Measurements from ENCODE around the gene SLC1A2. TPM values are rescaled to one million over a fixed set of nuclear protein-coding genes. Genes with fewer than 3 reads are reported as not detected.

SLC1A2 gene
- total RNA-seq, 1 experiment from 2014 or later, result 0.50 TPM

DNA sequence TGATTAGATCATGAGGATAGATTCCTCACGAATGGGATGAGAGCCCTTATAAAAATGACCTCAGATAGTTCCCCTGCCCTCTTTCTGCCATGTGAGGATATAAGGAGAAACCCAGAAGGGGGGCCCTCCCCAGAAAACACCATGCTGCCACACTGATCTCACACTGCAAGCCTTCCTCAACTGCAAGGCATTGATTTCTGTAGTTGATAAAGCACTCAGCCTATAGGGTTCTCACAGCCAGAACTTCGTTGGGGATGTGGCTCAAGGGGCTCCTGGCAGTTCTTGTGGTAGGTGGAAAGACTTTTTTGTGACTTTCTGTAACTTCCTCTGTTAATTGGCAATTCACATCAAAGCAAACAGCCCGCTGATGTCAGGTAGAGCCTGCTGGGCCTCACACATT, 171.5 kb downstream of the SLC1A2 start:
- no peak for DNase-seq
- no peak overlapping the region for H3K14ac ChIP-seq (ENCODE audit: insufficient read depth, low read length)
- H3K27ac Mint-ChIP-seq, result no peak overlapping the region
- no peak overlapping the region for H4K8ac ChIP-seq (replicated peaks; ENCODE audit: insufficient read length, low read depth, low read length)
- no peak overlapping the region for H3K56ac ChIP-seq (ENCODE audit: insufficient read length, low read depth, low read length)
- no peak overlapping the region for H3K18ac ChIP-seq (ENCODE audit: insufficient read length, low read depth, low read length)
- no peak overlapping the region for H4K91ac ChIP-seq (ENCODE audit: insufficient read length, low read depth, low read length)
- no CpG with 5 or more reads among the region's 3 CpGs for WGBS (ENCODE audit: extremely low coverage, insufficient read length, low lambda C conversion rate)
- H2BK12ac ChIP-seq (ENCODE audit: insufficient read length, low read depth, low read length), result no peak overlapping the region
- no peak overlapping the region for H3K4me3 Mint-ChIP-seq
- no peak overlapping the region for H3K4me2 ChIP-seq (ENCODE audit: insufficient read depth, insufficient read length, low read length)
- no peak overlapping the region for H2AK5ac ChIP-seq (ENCODE audit: insufficient read length, low read length)
- no peaks in the 10 kb centered on the region for H3K27me3 Mint-ChIP-seq (ENCODE audit: low read depth)
- no peaks in the 10 kb centered on the region for H3K4me1 Mint-ChIP-seq
- no peak overlapping the region for H3T11ph ChIP-seq (ENCODE audit: low read length)
- no peak overlapping the region for H3K27ac ChIP-seq (ENCODE audit: insufficient read length, low read depth, low read length)
- no peaks in the 10 kb centered on the region for H3K9me3 ChIP-seq (ENCODE audit: control insufficient read depth, low read depth, low read length)
- no peak overlapping the region for H2BK5ac ChIP-seq (ENCODE audit: insufficient read length, low read length)
- H2BK15ac ChIP-seq (ENCODE audit: low read depth, low read length), result no peak overlapping the region
- H3K79me1 ChIP-seq (ENCODE audit: insufficient read depth, low read depth, low read length, poor library complexity, severe bottlenecking), result no peaks in the 10 kb centered on the region
- H3K27me3 ChIP-seq (ENCODE audit: insufficient read depth, low read length), result no peaks in the 10 kb centered on the region
- TF ChIP-seq, protein P1, sequence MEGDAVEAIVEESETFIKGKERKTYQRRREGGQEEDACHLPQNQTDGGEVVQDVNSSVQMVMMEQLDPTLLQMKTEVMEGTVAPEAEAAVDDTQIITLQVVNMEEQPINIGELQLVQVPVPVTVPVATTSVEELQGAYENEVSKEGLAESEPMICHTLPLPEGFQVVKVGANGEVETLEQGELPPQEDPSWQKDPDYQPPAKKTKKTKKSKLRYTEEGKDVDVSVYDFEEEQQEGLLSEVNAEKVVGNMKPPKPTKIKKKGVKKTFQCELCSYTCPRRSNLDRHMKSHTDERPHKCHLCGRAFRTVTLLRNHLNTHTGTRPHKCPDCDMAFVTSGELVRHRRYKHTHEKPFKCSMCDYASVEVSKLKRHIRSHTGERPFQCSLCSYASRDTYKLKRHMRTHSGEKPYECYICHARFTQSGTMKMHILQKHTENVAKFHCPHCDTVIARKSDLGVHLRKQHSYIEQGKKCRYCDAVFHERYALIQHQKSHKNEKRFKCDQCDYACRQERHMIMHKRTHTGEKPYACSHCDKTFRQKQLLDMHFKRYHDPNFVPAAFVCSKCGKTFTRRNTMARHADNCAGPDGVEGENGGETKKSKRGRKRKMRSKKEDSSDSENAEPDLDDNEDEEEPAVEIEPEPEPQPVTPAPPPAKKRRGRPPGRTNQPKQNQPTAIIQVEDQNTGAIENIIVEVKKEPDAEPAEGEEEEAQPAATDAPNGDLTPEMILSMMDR (conservative IDR thresholded peaks at IDR 0.05), result no peak
- H3K9me3 Mint-ChIP-seq, result no peaks in the 10 kb centered on the region
- H3K9ac ChIP-seq (ENCODE audit: extremely low read depth, insufficient read length, low read length), result no peak overlapping the region
- no peaks in the 10 kb centered on the region for H3K79me2 ChIP-seq (ENCODE audit: insufficient read depth, low read length)
- H3K23me2 ChIP-seq (ENCODE audit: insufficient read length, low read depth, low read length, poor library complexity, severe bottlenecking), result no peaks in the 10 kb centered on the region
- H3K4me1 ChIP-seq (ENCODE audit: insufficient read depth, low read length), result no peaks in the 10 kb centered on the region
- H2AFZ ChIP-seq (ENCODE audit: low read length), result no peak overlapping the region
- no peaks in the 10 kb centered on the region for H4K20me1 ChIP-seq (ENCODE audit: control insufficient read depth, insufficient read depth, insufficient read length)
- no peak overlapping the region for H4K5ac ChIP-seq (ENCODE audit: insufficient read length, low read depth, low read length)
- no peak overlapping the region for H2BK120ac ChIP-seq (ENCODE audit: low read depth, low read length, poor library complexity, severe bottlenecking)
- H3K23ac ChIP-seq (ENCODE audit: insufficient read length, low read depth, low read length), result no peak overlapping the region
- H2BK20ac ChIP-seq (ENCODE audit: low read depth, low read length, poor library complexity, severe bottlenecking), result no peak overlapping the region
- H3K4ac ChIP-seq (ENCODE audit: low read depth, low read length), result no peak overlapping the region
- no peaks in the 10 kb centered on the region for H3K36me3 Mint-ChIP-seq (ENCODE audit: insufficient read depth in 1 of 3, low read depth in 3 of 3)

Data from H9 (cell line).